ENCODE results near the gene ACSM3. TPM values are rescaled to one million over a fixed set of nuclear protein-coding genes. Genes with fewer than 3 reads are reported as not detected.

Gene ACSM3
- polyA plus RNA-seq, 1 of the 3 experiments (the other 2 are of a cell fraction), result 0.44 TPM

GRCh38 chr16:20744922-20745440, 18.8 kb upstream of the ACSM3 start:
- no peak overlapping the region for H3K27ac ChIP-seq (ENCODE audit: low read depth in 2 of 2, low read length in 1 of 2)
- CTCF ChIA-PET, result no interaction called here

More at GRCh38 chr16:20744922-20745440, 18.8 kb upstream of the ACSM3 start:
- Histone ChIP-seq H3K9me3 (no peaks in the 10 kb centered on the region), H3K4me2 (no peak overlapping the region), H3K4me3 (ENCODE audit: low read depth in 2 of 2, low read length in 1 of 2) (no peak overlapping the region), H2AFZ (ENCODE audit: low read depth) (no peak overlapping the region), H3K9ac (no peak overlapping the region), H3K27me3 (ENCODE audit: insufficient read depth) (no peaks in the 10 kb centered on the region; the same call in 1 of the 2 replicates), H3K9me2 (no peaks in the 10 kb centered on the region), H3F3A (replicated peaks; ENCODE audit: insufficient read depth) (no peaks in the 10 kb centered on the region), H4K20me1 (ENCODE audit: insufficient read depth) (peaks cover 12% of the 10 kb centered on the region), H3K4me1 (ENCODE audit: control insufficient read depth in 1 of 2, insufficient read depth in 2 of 2, low read depth in 1 of 2, low read length in 1 of 2) (peaks cover 2 to 6% of the 10 kb centered on the region in 2 experiments; a peak in 1 of 4 replicates), H3K79me2 (ENCODE audit: insufficient read depth) (peaks cover 13% of the 10 kb centered on the region), H3K36me3 (replicated peaks in 1 of 2; ENCODE audit: control insufficient read depth in 1 of 2, insufficient read depth in 2 of 2, low read length in 1 of 2) (no peaks in the 10 kb centered on the region)
- DNase-seq, result no peak
- POLR2A ChIA-PET, result no interaction called here
- WGBS (ENCODE audit: low lambda C conversion rate), result 72% methylated on average over 7 of the region's 7 CpGs
- no peak for TF ChIP-seq NRF1 (IDR thresholded peaks at IDR 0.05; ENCODE audit: low read depth, low read length)
- TF ChIP-seq, protein P1, sequence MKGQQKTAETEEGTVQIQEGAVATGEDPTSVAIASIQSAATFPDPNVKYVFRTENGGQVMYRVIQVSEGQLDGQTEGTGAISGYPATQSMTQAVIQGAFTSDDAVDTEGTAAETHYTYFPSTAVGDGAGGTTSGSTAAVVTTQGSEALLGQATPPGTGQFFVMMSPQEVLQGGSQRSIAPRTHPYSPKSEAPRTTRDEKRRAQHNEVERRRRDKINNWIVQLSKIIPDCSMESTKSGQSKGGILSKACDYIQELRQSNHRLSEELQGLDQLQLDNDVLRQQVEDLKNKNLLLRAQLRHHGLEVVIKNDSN (IDR thresholded peaks at IDR 0.05; ENCODE audit: borderline replicate concordance, low read depth), result no peak
- no peak for TF ChIP-seq SMC3 (IDR thresholded peaks at IDR 0.05; ENCODE audit: low read depth, low read length)
- no peak for TF ChIP-seq NFIC (IDR thresholded peaks at IDR 0.05; ENCODE audit: borderline replicate concordance)
- no peak for TF ChIP-seq FOSL2 (IDR thresholded peaks at IDR 0.05; ENCODE audit: borderline replicate concordance, low read depth)
- TF ChIP-seq, protein P2, sequence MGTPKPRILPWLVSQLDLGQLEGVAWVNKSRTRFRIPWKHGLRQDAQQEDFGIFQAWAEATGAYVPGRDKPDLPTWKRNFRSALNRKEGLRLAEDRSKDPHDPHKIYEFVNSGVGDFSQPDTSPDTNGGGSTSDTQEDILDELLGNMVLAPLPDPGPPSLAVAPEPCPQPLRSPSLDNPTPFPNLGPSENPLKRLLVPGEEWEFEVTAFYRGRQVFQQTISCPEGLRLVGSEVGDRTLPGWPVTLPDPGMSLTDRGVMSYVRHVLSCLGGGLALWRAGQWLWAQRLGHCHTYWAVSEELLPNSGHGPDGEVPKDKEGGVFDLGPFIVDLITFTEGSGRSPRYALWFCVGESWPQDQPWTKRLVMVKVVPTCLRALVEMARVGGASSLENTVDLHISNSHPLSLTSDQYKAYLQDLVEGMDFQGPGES (IDR thresholded peaks at IDR 0.05; ENCODE audit: low read depth, low read length), result no peak
- TF ChIP-seq PBX3 (IDR thresholded peaks at IDR 0.05), result no peak
- no peak for TF ChIP-seq ZBTB33 (IDR thresholded peaks at IDR 0.05; ENCODE audit: borderline replicate concordance, low read depth)
- TF ChIP-seq, protein P3, sequence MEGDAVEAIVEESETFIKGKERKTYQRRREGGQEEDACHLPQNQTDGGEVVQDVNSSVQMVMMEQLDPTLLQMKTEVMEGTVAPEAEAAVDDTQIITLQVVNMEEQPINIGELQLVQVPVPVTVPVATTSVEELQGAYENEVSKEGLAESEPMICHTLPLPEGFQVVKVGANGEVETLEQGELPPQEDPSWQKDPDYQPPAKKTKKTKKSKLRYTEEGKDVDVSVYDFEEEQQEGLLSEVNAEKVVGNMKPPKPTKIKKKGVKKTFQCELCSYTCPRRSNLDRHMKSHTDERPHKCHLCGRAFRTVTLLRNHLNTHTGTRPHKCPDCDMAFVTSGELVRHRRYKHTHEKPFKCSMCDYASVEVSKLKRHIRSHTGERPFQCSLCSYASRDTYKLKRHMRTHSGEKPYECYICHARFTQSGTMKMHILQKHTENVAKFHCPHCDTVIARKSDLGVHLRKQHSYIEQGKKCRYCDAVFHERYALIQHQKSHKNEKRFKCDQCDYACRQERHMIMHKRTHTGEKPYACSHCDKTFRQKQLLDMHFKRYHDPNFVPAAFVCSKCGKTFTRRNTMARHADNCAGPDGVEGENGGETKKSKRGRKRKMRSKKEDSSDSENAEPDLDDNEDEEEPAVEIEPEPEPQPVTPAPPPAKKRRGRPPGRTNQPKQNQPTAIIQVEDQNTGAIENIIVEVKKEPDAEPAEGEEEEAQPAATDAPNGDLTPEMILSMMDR (IDR thresholded peaks at IDR 0.05), result no peak
- no peak for TF ChIP-seq MAX (IDR thresholded peaks at IDR 0.05; ENCODE audit: low read depth)
- no peak for TF ChIP-seq GABPA (IDR thresholded peaks at IDR 0.05; ENCODE audit: low read depth)
- TF ChIP-seq EZH2phosphoT487 (IDR thresholded peaks at IDR 0.05; ENCODE audit: borderline replicate concordance, low read depth), result no peak
- no peak for TF ChIP-seq SIN3A (IDR thresholded peaks at IDR 0.05; ENCODE audit: borderline replicate concordance, low read depth, low read length)
- no peak for TF ChIP-seq JUND (IDR thresholded peaks at IDR 0.05)
- no peak for TF ChIP-seq CHD2 (IDR thresholded peaks at IDR 0.05; ENCODE audit: low read length, partially characterized antibody)
- no peak for TF ChIP-seq RFX5 (IDR thresholded peaks at IDR 0.05; ENCODE audit: low read length)
- TF ChIP-seq TAF1 (IDR thresholded peaks at IDR 0.05; ENCODE audit: borderline replicate concordance, low read depth, low read length), result no peak
- TF ChIP-seq GATA2 (CRISPR knock-in tag; IDR thresholded peaks at IDR 0.05), result no peak
- no peak for TF ChIP-seq EP300 (IDR thresholded peaks at IDR 0.05; ENCODE audit: borderline replicate concordance in 1 of 2, low read depth in 1 of 2, low read length in 1 of 2)
